Central memory CD8-positive, alpha-beta T cell (primary cell): ENCODE measurements around the gene ANKRD12.

Source experiments
- ATAC-seq: fragments of 150-1000 bp; cut with Tn5 transposase; replicated peaks from 2 replicates; pipeline ENCODE4 v1.10.0; 2022; ENCODE audit warnings: mild to moderate bottlenecking, moderate FRiP score, moderate number of reproducible peaks; ENCODE audit not compliant: poor library complexity, severe bottlenecking; ENCODE audit errors: extremely low read depth
- DNase-seq, 2 donors: peaks; one replicate each; pipeline ENCODE4 v3.0.0; 2021; ENCODE audit warnings: low spot score in 2 of 2
- H3K27ac Mint-ChIP-seq: one replicate; pipeline ENCODE4 v1.8.0; 2022; ENCODE audit warnings: low read depth, mild to moderate bottlenecking, moderate library complexity, mixed read lengths
- H3K27me3 Mint-ChIP-seq: one replicate; pipeline ENCODE4 v1.8.0; 2022; ENCODE audit warnings: mixed read lengths
- H3K36me3 Mint-ChIP-seq: one replicate; pipeline ENCODE4 v1.8.0; 2022; ENCODE audit warnings: mild to moderate bottlenecking, moderate library complexity, mixed read lengths; ENCODE audit not compliant: insufficient read depth
- H3K4me1 Mint-ChIP-seq: one replicate; pipeline ENCODE4 v1.8.0; 2022; ENCODE audit warnings: mixed read lengths
- H3K4me3 Mint-ChIP-seq: one replicate; pipeline ENCODE4 v1.8.0; 2022; ENCODE audit warnings: mild to moderate bottlenecking, moderate library complexity, mixed read lengths
- H3K9me3 Mint-ChIP-seq: one replicate; pipeline ENCODE4 v1.8.0; 2022; ENCODE audit warnings: mixed read lengths

ANKRD12 gene

GRCh38 chr18:9209279-9209678, 72.7 kb downstream of the ANKRD12 start:
- ATAC-seq (no peak), DNase-seq (no peak)
- Mint-ChIP-seq H3K27ac (no peak overlapping the region), H3K4me1 (peaks cover 17% of the 10 kb centered on the region), H3K4me3 (no peak overlapping the region), H3K27me3 (no peaks in the 10 kb centered on the region), H3K9me3 (no peaks in the 10 kb centered on the region), H3K36me3 (peaks cover 25% of the 10 kb centered on the region)

- Mint-ChIP-seq H3K4me3 (peak overlapping the region; percentile 11), H3K36me3 (peaks cover 37% of the 10 kb centered on the region), H3K27me3 (no peaks in the 10 kb centered on the region), H3K4me1 (peaks cover 30% of the 10 kb centered on the region), H3K9me3 (no peaks in the 10 kb centered on the region), H3K27ac (peak overlapping the region; percentile 82)
- no peak for DNase-seq
- ATAC-seq = no peak
Measured at GRCh38 chr18:9210966-9211365, 74.4 kb downstream of the ANKRD12 start.

- no peaks in the 10 kb centered on the region for H3K9me3 Mint-ChIP-seq
- no peak overlapping the region for H3K4me3 Mint-ChIP-seq
- H3K4me1 Mint-ChIP-seq = peaks cover 34% of the 10 kb centered on the region
- no peaks in the 10 kb centered on the region for H3K27me3 Mint-ChIP-seq
- ATAC-seq = no peak
- peaks cover 44% of the 10 kb centered on the region for H3K36me3 Mint-ChIP-seq
- DNase-seq = no peak
- H3K27ac Mint-ChIP-seq = peak overlapping the region; percentile 82
Measured at GRCh38 chr18:9211955-9212354, 75.4 kb downstream of the ANKRD12 start.

- peaks cover 47% of the 10 kb centered on the region for H3K36me3 Mint-ChIP-seq
- H3K9me3 Mint-ChIP-seq = no peaks in the 10 kb centered on the region
- H3K4me1 Mint-ChIP-seq = peaks cover 42% of the 10 kb centered on the region
- no peak overlapping the region for H3K27ac Mint-ChIP-seq
- no peak for DNase-seq
- H3K4me3 Mint-ChIP-seq = no peak overlapping the region
- no peak for ATAC-seq
- H3K27me3 Mint-ChIP-seq = no peaks in the 10 kb centered on the region
Measured at GRCh38 chr18:9215221-9215933, 78.8 kb downstream of the ANKRD12 start.

GRCh38 chr18:9216459-9216858, 79.9 kb downstream of the ANKRD12 start:
- H3K27ac Mint-ChIP-seq = no peak overlapping the region

GRCh38 chr18:9217743-9218451, 81.3 kb downstream of the ANKRD12 start:
- peaks cover 56% of the 10 kb centered on the region for H3K36me3 Mint-ChIP-seq
- no peaks in the 10 kb centered on the region for H3K9me3 Mint-ChIP-seq
- H3K4me3 Mint-ChIP-seq = no peak overlapping the region
- H3K27me3 Mint-ChIP-seq = no peaks in the 10 kb centered on the region
- peaks cover 46% of the 10 kb centered on the region for H3K4me1 Mint-ChIP-seq
- no peak overlapping the region for H3K27ac Mint-ChIP-seq
- DNase-seq (no peak), ATAC-seq (no peak)

More at GRCh38 chr18:9216459-9216858, 79.9 kb downstream of the ANKRD12 start:
- ATAC-seq (no peak), DNase-seq (no peak)
- Mint-ChIP-seq H3K36me3 (peaks cover 49% of the 10 kb centered on the region), H3K9me3 (no peaks in the 10 kb centered on the region), H3K4me1 (peaks cover 47% of the 10 kb centered on the region), H3K4me3 (no peak overlapping the region), H3K27me3 (no peaks in the 10 kb centered on the region)

- Mint-ChIP-seq H3K4me1 (peaks cover 31% of the 10 kb centered on the region), H3K4me3 (no peak overlapping the region), H3K36me3 (peaks cover 58% of the 10 kb centered on the region), H3K27ac (peak overlapping the region; percentile 1), H3K27me3 (no peaks in the 10 kb centered on the region), H3K9me3 (no peaks in the 10 kb centered on the region)
- DNase-seq = no peak
- no peak for ATAC-seq
Measured at GRCh38 chr18:9221040-9221439, 84.5 kb downstream of the ANKRD12 start.

- DNase-seq = no peak
- H3K36me3 Mint-ChIP-seq = peaks cover 59% of the 10 kb centered on the region
- H3K27ac Mint-ChIP-seq = peak overlapping the region; percentile 1
- no peaks in the 10 kb centered on the region for H3K9me3 Mint-ChIP-seq
- no peak for ATAC-seq
- peaks cover 32% of the 10 kb centered on the region for H3K4me1 Mint-ChIP-seq
- H3K4me3 Mint-ChIP-seq = no peak overlapping the region
- no peaks in the 10 kb centered on the region for H3K27me3 Mint-ChIP-seq
Measured at GRCh38 chr18:9221661-9222060, 85.1 kb downstream of the ANKRD12 start.

- H3K4me3 Mint-ChIP-seq = no peak overlapping the region
- peaks cover 54% of the 10 kb centered on the region for H3K36me3 Mint-ChIP-seq
- H3K27me3 Mint-ChIP-seq = no peaks in the 10 kb centered on the region
- no peaks in the 10 kb centered on the region for H3K9me3 Mint-ChIP-seq
- DNase-seq (no peak), ATAC-seq (no peak)
- peaks cover 45% of the 10 kb centered on the region for H3K4me1 Mint-ChIP-seq
- no peak overlapping the region for H3K27ac Mint-ChIP-seq
Measured at GRCh38 chr18:9223356-9223755, 86.8 kb downstream of the ANKRD12 start.

- Mint-ChIP-seq H3K27ac (peak overlapping the region; percentile 37), H3K4me3 (no peak overlapping the region), H3K9me3 (no peaks in the 10 kb centered on the region), H3K4me1 (peaks cover 47% of the 10 kb centered on the region), H3K27me3 (no peaks in the 10 kb centered on the region), H3K36me3 (peaks cover 59% of the 10 kb centered on the region)
- ATAC-seq = no peak
- no peak for DNase-seq
Measured at GRCh38 chr18:9226463-9226862, 89.9 kb downstream of the ANKRD12 start.

- DNase-seq (no peak), ATAC-seq (no peak)
- peaks cover 66% of the 10 kb centered on the region for H3K4me1 Mint-ChIP-seq
- no peak overlapping the region for H3K27ac Mint-ChIP-seq
- H3K27me3 Mint-ChIP-seq = no peaks in the 10 kb centered on the region
- H3K4me3 Mint-ChIP-seq = no peak overlapping the region
- H3K9me3 Mint-ChIP-seq = peaks cover 16% of the 10 kb centered on the region
- peaks cover 38% of the 10 kb centered on the region for H3K36me3 Mint-ChIP-seq
Measured at GRCh38 chr18:9231852-9232486, 95.4 kb downstream of the ANKRD12 start.

- Mint-ChIP-seq H3K27ac (no peak overlapping the region), H3K4me1 (peaks cover 61% of the 10 kb centered on the region), H3K36me3 (peaks cover 43% of the 10 kb centered on the region), H3K9me3 (peaks cover 16% of the 10 kb centered on the region), H3K27me3 (no peaks in the 10 kb centered on the region), H3K4me3 (no peak overlapping the region)
- ATAC-seq = no peak
- DNase-seq = no peak
Measured at GRCh38 chr18:9232977-9233376, 96.4 kb downstream of the ANKRD12 start.
